A204.1 (cell line): ENCODE data around the gene CLIC4.
"Not testable (repeated sequence)": the region's sequence is repeated elsewhere in the genome, so short reads cannot be mapped to it uniquely, and the experiment has no call there.

Experiments
- FAIRE-seq: peaks from 2 replicates; lab custom pipeline; 2012; peaks lifted over from hg19 to GRCh38; lab: Jason Lieb, UNC

Gene CLIC4

DNA sequence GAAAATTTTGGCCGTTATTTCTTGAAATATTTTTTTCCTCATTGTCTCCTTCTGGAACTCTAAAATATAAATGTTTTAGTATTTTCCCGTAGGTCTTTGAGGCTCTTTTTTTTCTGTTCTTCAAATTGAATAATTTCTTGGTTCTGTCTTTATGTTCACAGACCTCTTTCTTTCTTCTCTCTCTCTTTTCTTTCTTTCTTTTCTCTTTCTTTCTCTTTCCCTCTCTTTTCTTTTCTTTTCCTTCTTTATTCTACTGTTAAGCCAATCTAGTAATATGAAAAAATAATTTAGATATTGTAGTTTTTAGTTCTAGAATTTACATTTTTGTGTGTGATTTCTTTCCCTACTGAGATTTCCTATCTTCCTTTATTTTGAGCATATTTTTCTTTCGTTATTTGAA lies 30.1 kb downstream of the CLIC4 start:
- no peak for FAIRE-seq

DNA sequence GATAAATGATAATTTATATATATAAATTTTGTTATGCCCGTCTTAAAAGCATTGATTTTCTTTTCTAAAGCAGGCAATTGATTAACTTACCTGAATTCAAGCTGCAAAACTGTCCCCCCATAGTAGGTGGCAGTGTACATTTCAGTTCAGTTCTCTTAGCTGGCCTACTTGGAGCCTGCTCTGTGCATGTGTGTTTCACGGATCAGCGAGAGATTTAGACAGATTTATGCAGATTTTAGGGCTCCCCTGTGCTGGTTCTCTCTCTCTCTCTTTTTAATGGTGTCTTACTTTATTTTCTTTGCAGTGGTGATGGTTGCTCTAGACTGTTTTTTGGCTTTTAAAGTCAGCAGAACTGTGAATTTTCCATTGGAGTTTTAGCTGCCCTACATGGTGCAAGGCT lies 30.7 kb downstream of the CLIC4 start:
- FAIRE-seq: no peak

DNA sequence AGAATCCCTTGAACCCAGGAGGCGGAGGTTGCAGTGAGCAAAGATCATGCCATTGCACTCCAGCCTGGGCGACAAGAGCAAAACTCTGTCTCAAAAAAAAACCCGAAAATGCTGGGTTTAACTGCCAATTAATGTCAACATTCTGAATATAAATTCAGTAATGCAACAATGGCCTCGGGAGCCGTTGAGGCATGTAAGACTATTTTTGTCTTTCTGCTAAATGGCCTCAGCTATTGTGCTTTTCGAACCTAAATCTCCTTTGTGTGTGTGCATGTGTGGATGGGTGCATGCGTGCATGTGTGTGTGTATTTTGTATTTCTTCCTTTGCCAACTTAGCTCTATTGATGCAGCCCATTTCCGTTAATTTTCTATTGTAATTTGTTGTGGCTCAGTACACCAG lies 31.6 kb downstream of the CLIC4 start:
- no peak for FAIRE-seq

DNA sequence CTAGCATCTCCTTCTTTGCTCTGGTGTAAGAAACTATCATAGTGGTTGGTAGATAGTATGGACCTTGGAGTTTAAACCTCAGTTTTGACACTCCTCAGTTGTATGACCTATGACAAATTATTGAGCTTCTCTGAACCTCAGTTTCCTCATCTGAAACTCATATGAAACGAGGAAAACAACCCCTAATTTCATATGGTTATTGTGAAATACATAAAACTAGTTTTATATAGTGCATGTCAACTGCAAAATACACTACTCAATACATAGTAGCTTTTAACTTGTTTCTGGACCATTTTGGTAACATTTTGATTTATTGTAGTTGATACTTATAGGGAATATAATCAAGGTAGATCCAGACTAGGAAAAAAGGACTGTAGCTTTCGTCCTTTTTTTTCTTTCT lies 32.9 kb downstream of the CLIC4 start:
- no peak for FAIRE-seq

DNA sequence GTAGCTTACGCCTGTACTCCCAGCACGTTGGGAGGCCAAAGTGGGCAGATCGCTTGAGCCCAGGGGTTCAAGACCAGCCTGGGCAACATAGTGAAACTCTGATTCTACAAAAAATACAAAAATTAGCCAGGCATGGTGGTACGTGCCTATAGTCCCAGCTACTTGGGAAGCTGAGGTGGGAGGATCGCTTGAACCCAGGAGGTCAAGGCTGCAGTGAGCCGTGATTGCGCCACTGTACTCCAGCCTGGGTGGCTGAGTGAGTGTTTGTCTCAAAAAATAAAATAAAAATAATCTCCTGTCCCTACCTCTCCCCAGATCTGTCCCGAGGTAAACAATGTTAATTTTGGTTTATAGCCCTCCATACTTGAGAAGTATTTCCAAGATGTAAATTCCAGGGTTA lies 34.0 kb downstream of the CLIC4 start:
- not testable (repeated sequence) for FAIRE-seq

DNA sequence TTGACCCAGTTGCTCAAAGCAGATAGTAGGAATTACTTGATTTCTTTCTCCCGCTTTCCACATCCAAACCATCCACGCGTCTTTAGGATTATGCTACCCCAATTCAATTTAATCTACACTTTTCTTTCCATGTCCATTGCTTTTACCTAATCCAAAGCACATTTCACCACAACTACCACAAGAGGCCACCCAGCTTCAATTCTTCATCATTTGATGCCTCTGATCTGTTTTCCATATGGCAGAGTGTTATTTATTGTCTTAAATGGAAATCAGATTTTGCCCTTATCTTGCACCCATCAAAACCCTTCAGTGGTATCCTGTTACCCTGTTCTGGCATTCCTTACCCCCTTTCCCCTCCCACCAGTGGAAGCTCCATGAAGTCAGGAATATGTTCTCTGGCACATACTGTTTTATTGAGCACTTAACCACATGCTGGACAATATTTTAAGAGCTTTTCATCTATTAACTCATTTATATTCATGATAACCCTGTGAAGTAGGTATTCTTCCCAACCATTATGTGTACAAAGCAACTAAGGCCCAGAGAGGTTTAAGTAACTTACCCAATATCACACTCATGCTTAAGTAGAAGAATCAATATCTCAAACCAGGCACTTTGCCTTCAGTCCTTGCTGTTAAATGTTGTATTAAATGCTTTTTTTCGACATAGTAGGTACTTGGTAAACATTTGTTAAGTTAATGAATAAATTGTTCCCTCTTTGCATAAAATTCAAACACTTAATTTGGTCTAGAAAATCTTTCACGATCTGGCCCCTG lies 34.6 kb downstream of the CLIC4 start:
- no peak for FAIRE-seq

DNA sequence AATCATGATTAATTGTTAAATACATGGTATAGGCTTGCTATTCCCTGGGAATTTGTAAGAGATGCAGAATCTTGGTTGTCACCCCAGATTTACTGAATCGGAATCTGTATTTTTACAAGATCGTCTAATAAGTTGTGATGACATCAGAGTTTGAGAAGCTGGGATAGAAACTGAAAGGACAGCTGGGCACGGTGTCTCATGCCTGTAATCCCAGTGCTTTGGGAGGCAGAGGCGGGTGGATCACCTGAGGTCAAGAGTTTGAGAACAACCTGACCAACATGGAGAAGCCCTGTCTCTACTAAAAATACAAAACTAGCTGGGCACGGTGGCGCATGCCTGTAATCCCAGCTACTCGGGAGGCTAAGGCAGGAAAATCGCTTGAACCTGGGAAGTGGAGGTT lies 35.4 kb downstream of the CLIC4 start:
- FAIRE-seq: not testable (repeated sequence)

DNA sequence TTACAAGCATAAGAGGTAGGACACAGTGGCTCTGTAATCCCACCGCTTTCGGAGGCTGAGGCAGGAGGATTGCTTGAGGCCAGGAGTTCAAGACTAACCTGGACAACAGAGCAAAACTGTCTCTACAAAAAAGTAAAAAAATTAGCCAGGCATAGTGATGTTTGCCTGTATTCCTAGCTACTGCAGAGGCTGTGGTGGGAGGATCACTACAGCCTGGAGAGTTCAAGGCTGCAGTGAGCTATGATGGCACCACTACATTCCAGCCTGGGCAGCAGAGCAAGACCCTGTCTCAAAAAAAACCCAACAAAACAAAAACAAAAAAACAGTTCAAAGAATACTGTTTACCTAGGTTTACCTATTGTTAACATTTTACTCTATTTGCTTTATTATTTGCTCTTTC lies 37.4 kb downstream of the CLIC4 start:
- no peak for FAIRE-seq

DNA sequence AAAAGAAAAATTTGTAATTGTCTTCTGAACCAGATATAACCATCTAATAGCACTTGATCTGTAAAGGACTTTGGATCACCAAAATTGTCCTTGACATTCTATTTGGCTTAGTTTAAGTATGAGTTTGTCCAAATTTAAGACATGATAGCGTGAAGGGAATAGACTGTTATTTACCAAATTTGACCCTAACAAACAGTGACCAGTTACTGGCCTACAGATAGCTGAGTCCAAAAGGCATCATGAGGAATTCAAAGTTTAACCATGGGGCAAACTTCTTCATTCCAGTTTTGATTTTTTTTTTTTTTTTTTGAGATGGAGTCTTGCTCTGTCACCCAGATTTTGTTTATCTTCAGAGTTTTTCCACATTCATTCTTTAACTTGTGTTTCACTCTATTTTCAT lies 38.5 kb downstream of the CLIC4 start:
- no peak for FAIRE-seq

DNA sequence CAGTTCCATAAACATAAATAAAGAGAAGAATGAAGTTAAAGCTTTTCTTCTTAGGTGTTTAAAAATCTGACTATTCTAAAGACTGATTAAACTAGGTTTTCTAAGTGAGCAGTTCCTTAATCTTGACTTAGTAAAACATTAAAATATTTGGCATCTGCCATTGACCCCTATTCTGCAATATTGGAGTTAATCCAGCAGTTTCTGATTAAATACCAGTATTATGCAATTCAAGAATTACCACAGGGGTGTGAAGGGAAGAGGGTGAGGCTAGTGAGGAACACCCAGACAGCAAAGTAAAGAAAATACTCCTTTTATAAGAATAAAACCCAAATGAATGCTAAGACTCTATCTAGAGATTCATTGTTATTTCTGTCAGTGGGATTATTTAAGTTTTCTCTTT lies 40.9 kb downstream of the CLIC4 start:
- FAIRE-seq: no peak

DNA sequence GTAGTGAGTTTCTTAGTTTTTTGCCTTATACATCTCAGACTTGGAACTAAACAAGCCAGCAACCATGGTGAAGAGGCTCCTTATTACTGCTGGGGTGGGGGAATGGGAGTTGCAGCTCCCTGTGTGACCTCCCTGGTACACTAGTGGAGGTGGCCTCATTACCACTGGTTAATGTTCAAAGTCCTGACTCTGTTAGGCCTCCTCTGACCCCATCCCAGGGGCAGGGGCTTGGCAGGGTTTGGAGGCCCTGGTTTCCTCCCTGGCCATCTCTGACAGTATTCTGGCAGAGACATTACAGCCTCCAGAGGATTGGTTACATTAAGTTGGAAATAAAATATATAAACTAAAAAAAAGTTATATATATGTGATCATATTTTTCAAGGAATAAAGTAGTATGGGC lies 45.2 kb downstream of the CLIC4 start:
- FAIRE-seq: no peak

DNA sequence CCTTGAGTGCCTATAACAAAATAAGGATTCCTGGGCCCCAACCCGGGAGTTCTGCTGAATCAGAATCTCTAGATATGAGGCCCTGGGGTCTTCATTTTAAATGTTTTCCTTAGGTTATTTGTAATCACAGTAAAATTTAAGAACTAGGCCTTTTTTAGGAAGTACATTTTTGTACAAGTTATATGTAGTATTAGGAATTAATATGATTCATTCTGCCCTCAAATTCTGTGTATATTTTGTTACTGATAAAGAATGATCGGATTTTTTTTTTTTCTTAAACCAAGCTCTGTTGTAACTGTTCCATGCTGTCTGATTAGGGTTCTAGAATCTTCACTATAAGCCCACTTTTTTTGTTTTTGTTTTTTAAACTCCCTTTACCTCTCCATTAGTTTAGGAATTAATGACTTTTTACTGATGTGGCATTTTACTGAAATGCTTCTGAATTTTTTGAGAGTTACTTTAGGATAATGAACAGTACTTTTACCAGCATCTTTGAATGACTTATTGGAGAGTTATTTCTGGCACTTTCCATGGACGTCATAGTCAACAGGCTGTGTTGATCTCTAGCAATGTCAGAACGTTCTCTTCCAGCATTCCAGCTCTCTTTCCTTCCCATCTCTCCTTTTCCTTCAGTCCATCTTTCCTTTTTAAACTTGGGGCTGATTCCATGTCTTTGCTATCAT lies 48.3 kb downstream of the CLIC4 start:
- no peak for FAIRE-seq

DNA sequence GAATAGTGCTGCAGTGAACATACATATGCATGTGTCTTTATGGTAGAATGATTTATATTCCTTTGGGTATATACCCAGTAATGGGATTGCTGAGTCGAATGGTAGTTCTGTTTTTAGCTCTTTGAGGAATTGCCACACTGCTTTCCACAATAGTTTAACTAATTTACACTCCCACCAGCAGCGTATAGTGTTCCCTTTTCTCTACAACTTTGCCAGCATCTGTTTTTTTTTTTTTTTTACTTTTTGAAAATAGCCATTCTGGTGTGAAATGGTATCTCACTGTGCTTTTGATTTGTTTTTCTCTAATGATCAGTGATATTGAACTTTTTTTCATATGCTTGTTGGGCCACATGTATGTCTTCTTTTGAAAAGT lies 48.9 kb downstream of the CLIC4 start:
- FAIRE-seq: not testable (repeated sequence)

DNA sequence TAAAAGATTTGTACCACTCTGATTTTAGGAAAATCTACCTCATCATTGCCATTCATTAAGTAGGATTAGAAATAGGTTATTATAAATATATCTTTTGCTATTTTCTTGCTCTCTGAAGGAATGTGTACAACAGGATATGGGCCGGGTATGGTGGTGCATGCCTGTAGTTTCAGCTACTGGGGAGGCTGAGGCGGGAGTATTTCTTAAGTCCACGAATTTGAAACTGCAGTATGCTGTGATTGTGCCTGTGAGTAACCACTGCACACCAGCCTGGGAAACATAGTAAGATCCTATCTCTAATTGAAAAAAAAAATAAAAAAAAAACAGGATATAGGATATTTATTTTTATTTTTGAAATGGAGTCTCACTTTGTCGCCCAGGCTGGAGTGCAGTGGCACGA lies 50.0 kb downstream of the CLIC4 start:
- no peak for FAIRE-seq

DNA sequence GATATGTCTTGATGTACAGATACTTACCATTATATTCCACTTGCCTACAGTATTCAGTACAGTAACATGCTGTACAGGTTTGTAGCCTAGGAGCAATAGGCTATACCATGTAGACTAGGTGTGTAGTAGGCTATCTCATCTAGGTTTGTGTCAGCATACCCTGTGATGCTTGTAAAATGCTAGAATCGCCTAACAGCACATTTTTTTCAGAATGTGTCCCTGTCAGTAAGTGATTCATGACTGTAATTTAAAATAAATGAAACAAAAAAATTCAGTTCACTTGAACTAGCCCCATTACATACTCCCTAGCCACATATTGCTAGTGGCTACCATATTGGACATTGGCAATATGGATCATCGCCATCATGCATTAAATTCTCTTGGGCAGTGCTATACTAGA lies 51.3 kb downstream of the CLIC4 start:
- FAIRE-seq: no peak

DNA sequence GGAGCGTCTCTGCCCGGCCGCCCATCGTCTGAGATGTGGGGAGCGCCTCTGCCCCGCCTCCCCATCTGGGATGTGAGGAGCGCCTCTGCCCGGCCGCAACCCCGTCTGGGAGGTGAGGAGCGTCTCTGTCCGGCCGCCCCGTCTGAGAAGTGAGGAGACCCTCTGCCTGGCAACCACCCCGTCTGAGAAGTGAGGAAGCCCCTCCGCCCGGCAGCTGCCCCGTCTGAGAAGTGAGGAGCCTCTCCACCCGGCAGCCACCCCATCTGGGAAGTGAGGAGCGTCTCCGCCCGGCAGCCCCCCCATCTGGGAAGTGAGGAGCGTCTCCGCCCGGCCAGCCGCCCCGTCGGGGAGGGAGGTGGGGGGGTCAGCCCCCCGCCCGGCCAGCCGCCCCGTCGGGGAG lies 54.0 kb downstream of the CLIC4 start:
- FAIRE-seq: not testable (repeated sequence)

DNA sequence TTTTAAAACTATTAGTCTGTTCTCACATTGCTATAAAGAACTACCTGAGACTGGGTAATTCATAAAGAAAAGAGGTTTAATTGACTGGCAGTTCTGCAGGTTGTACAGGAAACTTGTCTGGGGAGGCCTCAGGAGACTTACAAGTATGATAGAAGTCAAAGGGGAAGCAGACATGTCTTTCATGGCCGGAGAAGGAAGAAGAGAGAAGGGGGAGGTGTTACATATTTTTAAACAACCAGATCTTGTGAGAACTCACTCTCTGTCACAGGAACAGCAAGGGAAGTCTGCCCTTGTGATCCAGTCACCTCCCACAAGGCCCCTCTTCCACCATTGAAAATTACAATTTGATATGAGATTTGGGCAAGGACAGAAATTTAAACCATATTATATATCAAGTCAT lies 55.9 kb downstream of the CLIC4 start:
- FAIRE-seq: no peak

DNA sequence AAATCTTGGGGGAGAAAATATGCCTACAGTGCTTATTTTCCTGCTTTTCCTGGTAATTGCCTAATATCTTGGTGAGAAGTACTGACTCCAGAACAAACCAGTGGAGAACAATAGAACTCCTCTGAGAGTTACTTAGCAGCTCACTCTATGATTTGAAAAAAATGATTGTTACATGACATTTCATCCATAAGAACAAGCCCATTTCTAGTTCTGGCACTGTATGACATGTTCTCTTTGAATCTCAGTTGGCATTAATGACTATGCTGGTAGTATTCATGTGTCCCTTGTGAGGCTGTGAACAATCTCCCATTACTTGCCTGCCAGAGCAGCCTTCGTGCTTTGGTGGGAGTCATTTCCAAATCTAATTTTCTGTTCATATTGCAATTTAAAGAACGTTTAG lies 58.0 kb downstream of the CLIC4 start:
- FAIRE-seq: no peak

DNA sequence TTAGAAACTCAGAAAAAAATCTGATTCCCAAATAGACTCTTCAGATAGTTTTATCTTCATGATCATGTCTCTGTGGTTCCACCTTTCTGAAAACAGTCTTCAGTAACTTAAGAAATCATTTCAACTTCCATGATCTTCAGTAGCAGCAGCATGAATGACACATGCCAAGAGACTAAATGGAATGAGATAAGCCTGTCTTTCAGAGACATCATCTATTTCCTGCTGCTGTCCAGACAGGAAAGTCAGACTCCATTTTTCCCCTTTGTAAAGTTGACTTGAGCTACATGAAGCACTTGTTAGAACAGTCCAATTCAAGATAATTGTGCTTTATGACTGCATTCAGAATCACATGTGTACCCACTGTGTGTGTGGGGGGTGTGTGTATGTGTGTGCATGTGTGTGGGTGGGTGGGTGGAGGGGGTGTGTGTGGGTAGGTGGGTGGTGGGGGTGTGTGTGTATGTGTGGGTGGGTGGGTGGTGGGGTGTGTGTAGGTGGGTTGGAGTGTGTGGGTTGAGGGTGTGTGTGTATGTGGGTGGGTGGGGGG lies 58.8 kb downstream of the CLIC4 start:
- no peak for FAIRE-seq

DNA sequence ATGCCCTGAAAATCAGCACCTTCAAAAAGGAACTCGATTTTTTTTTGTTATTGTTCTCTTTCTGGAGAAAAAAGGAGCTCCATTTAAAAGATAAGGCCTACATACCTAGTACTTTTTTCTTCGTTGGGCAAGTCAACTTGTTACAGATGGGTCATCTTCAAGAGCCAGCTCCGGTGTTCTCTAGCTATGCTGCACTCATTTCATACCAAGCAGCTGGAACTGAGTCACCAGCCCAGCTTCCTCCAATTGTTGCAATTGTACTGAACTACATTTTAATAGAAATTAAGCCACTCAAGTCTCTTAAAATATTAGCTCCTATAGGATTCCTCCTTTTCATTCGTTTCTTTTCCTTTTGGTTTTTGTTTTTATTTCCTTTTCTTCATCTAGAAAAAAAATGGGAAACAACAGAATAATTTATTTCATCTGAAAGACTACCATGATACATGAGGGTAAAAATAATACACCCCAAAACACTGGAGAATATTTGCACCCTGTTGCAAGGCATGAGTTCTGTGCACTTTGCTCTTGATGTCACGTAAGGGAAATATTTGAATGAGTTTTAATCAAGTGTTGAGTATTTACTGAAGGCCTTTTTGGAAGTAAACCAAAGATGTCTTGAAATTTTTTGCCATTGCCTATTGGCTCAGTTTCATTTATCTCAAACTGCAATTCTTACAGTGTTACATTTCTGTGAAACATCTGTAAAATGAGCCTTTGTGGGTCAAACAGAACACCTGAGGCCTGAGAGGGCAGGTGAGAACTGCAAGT lies 60.5 kb downstream of the CLIC4 start:
- no peak for FAIRE-seq

DNA sequence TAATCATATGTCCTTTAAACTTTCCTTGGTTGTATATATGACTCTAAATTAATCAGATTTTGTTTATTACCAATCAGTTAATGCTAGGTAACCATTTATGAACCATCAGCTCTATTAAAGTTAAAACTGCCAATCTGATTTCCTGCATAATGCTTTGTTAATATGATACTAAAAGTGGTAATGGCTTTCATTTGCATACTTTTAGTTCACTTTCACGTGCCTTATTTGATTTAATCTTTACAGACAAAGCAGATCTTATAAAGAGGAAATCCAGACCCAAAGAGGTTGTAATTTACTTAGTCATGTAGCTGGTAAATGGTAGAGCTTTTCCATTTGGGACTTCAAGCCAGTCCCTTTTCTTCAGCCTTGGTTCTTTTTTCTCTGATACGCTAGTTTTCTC lies 61.3 kb downstream of the CLIC4 start:
- no peak for FAIRE-seq

DNA sequence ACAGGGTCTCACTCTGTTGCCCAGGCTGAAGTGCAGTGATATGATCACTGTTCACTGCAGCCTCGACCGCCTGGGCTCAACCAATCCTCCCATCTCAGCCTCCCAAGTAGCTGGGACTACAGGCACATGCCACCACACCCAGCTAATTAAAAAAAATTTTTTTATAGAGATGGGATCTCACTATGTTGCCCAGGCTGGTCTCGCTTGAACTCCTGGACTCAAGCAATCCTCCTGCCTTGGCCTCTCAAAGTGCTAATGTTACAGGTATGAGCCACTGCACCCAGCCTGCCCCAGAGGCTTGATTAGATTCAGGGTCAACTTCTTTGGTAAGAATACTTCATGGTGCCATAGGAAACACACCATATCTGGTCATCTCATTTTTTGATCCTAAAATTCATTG lies 66.2 kb downstream of the CLIC4 start:
- not testable (repeated sequence) for FAIRE-seq

DNA sequence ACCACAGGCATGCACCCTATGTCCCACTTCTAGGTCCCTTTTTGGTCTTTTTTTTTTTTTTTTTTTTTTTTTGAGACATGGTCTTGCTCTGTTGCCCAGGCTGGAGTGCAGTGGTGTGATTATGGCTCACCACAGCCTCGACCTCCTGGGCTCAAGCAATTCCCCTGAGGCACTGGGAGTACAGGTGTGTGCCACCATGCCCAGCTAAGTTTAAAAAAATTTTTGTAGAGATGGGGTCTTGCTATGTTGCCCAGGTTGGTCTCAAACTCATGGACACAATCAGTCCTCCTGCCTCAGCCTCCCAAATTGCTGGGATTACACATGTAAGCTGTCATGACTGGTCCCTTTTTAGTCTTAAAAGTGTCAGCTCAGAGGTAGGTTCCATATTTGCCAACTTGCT lies 75.0 kb downstream of the CLIC4 start:
- FAIRE-seq: not testable (repeated sequence)
